Measurements from ENCODE around the gene PDLIM5.

DNA sequence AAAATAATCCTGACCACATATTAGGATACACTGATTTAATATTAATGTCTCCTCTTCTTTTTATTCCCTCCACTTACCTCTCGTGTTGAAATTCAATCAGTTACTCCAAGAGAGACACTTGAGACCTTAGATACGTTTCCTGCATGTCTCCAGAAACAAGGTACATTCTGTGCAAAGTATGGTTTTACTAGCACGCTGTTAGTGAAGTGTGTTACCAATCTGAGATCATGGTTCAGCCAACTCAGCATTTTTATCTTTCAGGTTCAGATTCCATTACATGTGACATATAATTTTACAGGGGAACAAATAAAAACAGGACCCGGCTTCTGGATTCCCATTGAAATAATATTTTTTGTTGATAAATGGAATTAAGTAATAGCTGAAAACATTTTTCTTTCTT lies 32.2 kb downstream of the PDLIM5 start:
- TF ChIP-seq CTCF (IDR thresholded peaks at IDR 0.05; ENCODE audit: low read depth, low read length, poor library complexity, severe bottlenecking) (no peak), EZH2phosphoT487 (IDR thresholded peaks at IDR 0.05; ENCODE audit: borderline replicate concordance, low read length) (no peak)
